ENCODE measurements around the gene CRB3. TPM values are rescaled to one million over a fixed set of nuclear protein-coding genes. Genes with fewer than 3 reads are reported as not detected.

Gene CRB3
- total RNA-seq, 4 donors from 2014 or later = 0.75 TPM; not detected in 3

DNA sequence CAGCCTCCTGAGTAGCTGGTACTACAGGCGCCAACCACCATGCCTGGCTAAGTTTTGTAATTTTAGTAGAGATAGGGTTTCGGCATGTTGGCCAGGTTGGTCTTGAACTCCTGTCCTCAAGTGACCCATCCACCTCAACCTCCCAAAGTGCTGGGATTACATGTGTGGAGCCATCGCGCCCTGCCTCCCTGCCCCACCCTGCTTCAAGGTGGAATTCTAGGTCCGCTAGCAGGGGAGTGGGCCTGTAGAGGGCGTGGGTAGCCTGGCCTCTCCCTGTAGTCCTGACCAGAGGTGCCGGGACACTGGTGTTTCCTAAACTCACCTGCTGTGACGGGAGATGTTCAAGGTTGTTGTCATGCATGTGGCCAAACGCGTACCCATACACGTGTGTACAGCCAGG lies 30.9 kb upstream of the CRB3 start:
- Histone ChIP-seq H3K9me3 (no peaks in the 10 kb centered on the region), H3K27me3 (no peaks in the 10 kb centered on the region), H3K4me3 (no peak overlapping the region), H3K27ac (no peak overlapping the region), H3K36me3 (no peaks in the 10 kb centered on the region), H3K4me1 (no peaks in the 10 kb centered on the region)
- TF ChIP-seq POLR2A (IDR thresholded peaks at IDR 0.05) = no peak
- TF ChIP-seq, protein P1, sequence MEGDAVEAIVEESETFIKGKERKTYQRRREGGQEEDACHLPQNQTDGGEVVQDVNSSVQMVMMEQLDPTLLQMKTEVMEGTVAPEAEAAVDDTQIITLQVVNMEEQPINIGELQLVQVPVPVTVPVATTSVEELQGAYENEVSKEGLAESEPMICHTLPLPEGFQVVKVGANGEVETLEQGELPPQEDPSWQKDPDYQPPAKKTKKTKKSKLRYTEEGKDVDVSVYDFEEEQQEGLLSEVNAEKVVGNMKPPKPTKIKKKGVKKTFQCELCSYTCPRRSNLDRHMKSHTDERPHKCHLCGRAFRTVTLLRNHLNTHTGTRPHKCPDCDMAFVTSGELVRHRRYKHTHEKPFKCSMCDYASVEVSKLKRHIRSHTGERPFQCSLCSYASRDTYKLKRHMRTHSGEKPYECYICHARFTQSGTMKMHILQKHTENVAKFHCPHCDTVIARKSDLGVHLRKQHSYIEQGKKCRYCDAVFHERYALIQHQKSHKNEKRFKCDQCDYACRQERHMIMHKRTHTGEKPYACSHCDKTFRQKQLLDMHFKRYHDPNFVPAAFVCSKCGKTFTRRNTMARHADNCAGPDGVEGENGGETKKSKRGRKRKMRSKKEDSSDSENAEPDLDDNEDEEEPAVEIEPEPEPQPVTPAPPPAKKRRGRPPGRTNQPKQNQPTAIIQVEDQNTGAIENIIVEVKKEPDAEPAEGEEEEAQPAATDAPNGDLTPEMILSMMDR (IDR thresholded peaks at IDR 0.05 in 4 of 5, conservative IDR thresholded peaks at IDR 0.05 in 1 of 5) = no peak
- no peak for ATAC-seq
- no peak for DNase-seq
- in situ Hi-C loops (cut with MboI; ENCODE audit: low sequenced_read_pairs in 4 of 4) = no loop called here
- intact Hi-C loops (cut with DNase I; ENCODE audit: low total_unique reads) = no loop called here

DNA sequence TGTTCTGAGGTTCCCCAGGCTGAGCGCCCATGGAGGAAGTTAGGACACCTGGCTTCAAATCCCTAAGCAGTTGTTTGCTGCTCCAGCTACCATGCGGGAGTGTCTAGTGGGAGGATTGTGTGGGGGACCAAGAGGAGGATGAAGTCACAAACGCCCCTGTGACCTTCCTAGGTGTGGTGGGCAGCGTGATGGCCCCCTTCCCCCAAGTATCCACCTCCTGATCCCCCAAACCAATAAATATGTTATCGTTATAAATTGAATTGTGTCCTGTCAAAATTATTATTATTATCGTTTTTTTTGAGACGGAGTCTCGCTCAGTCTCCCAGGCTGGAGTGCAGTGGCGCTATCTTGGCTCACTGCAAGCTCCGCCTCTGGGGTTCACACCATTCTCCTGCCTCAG lies 30.4 kb upstream of the CRB3 start, which contains the start of gene SLC25A41:
Gene SLC25A41, minus strand, starts transcription at position 101 of the 400 bp plus-strand sequence. Its CDS starts 70 bp downstream, at position 31.
- no peaks in the 10 kb centered on the region for H3K4me1 ChIP-seq
- no peak within 1 kb of the TSS for H3K27ac ChIP-seq
- no peak for TF ChIP-seq POLR2A (IDR thresholded peaks at IDR 0.05)
- TF ChIP-seq, protein P1 (IDR thresholded peaks at IDR 0.05 in 4 of 5, conservative IDR thresholded peaks at IDR 0.05 in 1 of 5) = no peak
- H3K36me3 ChIP-seq = no peaks in the 10 kb centered on the region
- H3K27me3 ChIP-seq = no peaks in the 10 kb centered on the region
- no peaks in the 10 kb centered on the region for H3K9me3 ChIP-seq
- DNase-seq (no peak), ATAC-seq (no peak)
- no peak within 1 kb of the TSS for H3K4me3 ChIP-seq
- in situ Hi-C loops (cut with MboI; ENCODE audit: low sequenced_read_pairs in 4 of 4) (no loop called here), intact Hi-C loops (cut with DNase I; ENCODE audit: low total_unique reads) (no loop called here)

DNA sequence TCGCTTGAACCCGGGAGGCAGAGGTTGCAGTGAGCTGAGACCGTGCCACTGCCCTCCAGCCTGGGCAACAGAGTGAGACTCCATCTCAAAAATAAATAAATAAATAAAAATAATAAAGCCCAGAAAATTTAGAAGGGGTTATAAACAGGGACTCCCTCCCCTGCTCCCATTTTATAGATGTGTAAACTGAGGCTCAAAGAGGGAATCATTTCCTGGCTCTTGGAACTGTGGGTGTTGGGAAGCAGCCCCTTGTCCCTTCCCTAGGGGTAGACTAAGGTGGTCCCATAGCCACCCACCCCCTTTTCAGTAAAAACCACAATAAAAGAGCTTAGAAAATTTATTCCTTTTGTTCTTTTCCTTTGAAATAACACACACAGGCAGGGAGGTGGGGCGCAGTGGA lies 24.3 kb upstream of the CRB3 start:
- no peak overlapping the region for H3K4me3 ChIP-seq
- in situ Hi-C loops (cut with MboI; ENCODE audit: low sequenced_read_pairs in 4 of 4) = no loop called here
- no peaks in the 10 kb centered on the region for H3K36me3 ChIP-seq
- no peak overlapping the region for H3K27ac ChIP-seq
- H3K27me3 ChIP-seq = no peaks in the 10 kb centered on the region
- DNase-seq = no peak
- H3K9me3 ChIP-seq = no peaks in the 10 kb centered on the region
- intact Hi-C loops (cut with DNase I; ENCODE audit: low total_unique reads) = no loop called here
- H3K4me1 ChIP-seq = no peaks in the 10 kb centered on the region
- ATAC-seq = no peak
- TF ChIP-seq POLR2A (IDR thresholded peaks at IDR 0.05) = no peak
- TF ChIP-seq, protein P1 (IDR thresholded peaks at IDR 0.05 in 4 of 5, conservative IDR thresholded peaks at IDR 0.05 in 1 of 5) = no peak

DNA sequence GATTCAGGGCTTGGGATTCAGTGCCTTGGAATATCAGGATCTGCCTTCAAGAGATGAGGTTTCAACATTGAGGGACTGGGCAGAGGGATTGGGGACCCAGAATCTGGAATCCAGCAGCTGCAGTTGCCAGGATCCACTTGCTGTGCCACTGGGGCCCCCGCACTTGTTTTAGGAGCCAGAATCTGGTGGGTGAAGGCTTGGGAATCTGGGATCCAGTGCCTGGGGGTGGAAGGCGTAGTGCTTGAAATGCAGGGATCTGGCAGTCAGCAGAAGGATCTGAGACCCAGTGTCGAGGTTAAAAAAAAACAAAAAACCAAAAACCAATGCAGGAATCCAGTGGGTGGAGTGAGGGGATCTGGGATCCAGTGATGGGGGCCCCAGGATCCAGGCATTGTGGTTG lies 23.2 kb upstream of the CRB3 start:
- intact Hi-C loops (cut with DNase I; ENCODE audit: low total_unique reads) (no loop called here), in situ Hi-C loops (cut with MboI; ENCODE audit: low sequenced_read_pairs in 4 of 4) (no loop called here)
- Histone ChIP-seq H3K4me1 (no peaks in the 10 kb centered on the region), H3K4me3 (no peak overlapping the region), H3K36me3 (peaks cover 0 to 9% of the 10 kb centered on the region in 2 donors), H3K9me3 (no peaks in the 10 kb centered on the region), H3K27me3 (no peaks in the 10 kb centered on the region), H3K27ac (no peak overlapping the region)
- ATAC-seq (no peak), DNase-seq (no peak)
- no peak for TF ChIP-seq POLR2A (IDR thresholded peaks at IDR 0.05)
- TF ChIP-seq, protein P1 (IDR thresholded peaks at IDR 0.05 in 4 of 5, conservative IDR thresholded peaks at IDR 0.05 in 1 of 5) = no peak

DNA sequence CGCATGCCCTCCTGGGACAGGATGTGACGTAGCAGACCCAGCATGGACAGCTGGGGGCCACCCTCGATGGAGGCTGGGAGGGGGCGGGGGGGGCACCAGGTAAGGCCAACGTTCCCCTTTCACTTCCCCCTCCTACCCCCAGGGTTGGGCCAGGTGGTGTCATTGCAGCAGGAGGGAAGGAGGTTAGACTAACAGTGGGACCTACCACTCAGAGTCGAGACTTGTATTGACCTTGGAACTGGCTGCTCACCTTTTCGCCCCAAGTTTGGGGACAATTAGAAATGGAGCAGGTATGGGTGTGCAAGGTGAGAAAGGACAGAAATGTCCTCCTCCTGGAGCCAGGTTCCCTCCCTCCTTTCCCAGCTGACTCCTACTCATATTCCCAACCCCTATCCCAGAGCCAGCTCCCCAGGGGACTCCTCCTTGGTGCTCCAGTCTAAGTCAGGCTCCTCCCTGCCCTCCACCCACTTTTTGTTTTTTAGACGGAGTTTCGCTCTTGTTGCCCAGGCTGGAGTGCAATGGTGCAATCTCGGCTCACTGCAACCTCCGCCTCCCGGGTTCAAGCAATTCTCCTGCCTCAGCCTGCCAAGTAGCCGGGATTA lies 21.9 kb upstream of the CRB3 start:
- no peaks in the 10 kb centered on the region for H3K4me1 ChIP-seq
- no peaks in the 10 kb centered on the region for H3K9me3 ChIP-seq
- intact Hi-C loops (cut with DNase I; ENCODE audit: low total_unique reads) (no loop called here), in situ Hi-C loops (cut with MboI; ENCODE audit: low sequenced_read_pairs in 4 of 4) (no loop called here)
- ATAC-seq (no peak), DNase-seq (no peak)
- no peak overlapping the region for H3K27ac ChIP-seq
- TF ChIP-seq POLR2A (IDR thresholded peaks at IDR 0.05) = no peak
- TF ChIP-seq, protein P1 (IDR thresholded peaks at IDR 0.05 in 4 of 5, conservative IDR thresholded peaks at IDR 0.05 in 1 of 5) = no peak
- peaks cover 0 to 18% of the 10 kb centered on the region in 2 donors for H3K36me3 ChIP-seq
- H3K4me3 ChIP-seq = no peak overlapping the region
- no peaks in the 10 kb centered on the region for H3K27me3 ChIP-seq
